ENCODE measurements around the gene HBEGF.

- no peak for TF ChIP-seq CTCF (IDR thresholded peaks at IDR 0.05; ENCODE audit: poor library complexity)
- TF ChIP-seq EZH2 (IDR thresholded peaks at IDR 0.05; ENCODE audit: borderline replicate concordance): no peak
- no peak for TF ChIP-seq EZH2phosphoT487 (IDR thresholded peaks at IDR 0.05; ENCODE audit: low read depth, severe bottlenecking, unreplicated experiment)
These were observed 21.7 kb downstream of the HBEGF start for GRCh38 chr5:140324617-140325241.
